Mesothelial cell of epicardium (in vitro differentiated cells): Measurements from ENCODE around the gene KDM1B. TPM values are rescaled to one million over a fixed set of nuclear protein-coding genes. Genes with fewer than 3 reads are reported as not detected.

Source experiments
- DNase-seq, 2 experiments: peaks; one replicate each; pipeline ENCODE4 v3.0.0; 2021; ENCODE audit warnings: low spot score in 2 of 2; ENCODE audit not compliant: unreplicated experiment in 2 of 2
- H3K27ac Mint-ChIP-seq: 2 replicates; pipeline ENCODE4 v1.8.0; 2021; ENCODE audit warnings: mixed read lengths
- H3K27me3 Mint-ChIP-seq: 2 replicates; pipeline ENCODE4 v1.8.0; 2021; ENCODE audit warnings: low read depth, mixed read lengths
- H3K36me3 Mint-ChIP-seq: 2 replicates; pipeline ENCODE4 v1.8.0; 2021; ENCODE audit warnings: mixed read lengths
- H3K4me1 Mint-ChIP-seq: 2 replicates; pipeline ENCODE4 v1.8.0; 2021; ENCODE audit warnings: mixed read lengths
- H3K4me3 Mint-ChIP-seq: 2 replicates; pipeline ENCODE4 v1.8.0; 2021; ENCODE audit warnings: mild to moderate bottlenecking, moderate library complexity, mixed read lengths
- H3K9me3 Mint-ChIP-seq: 2 replicates; pipeline ENCODE4 v1.8.0; 2021; ENCODE audit warnings: mixed read lengths
- total RNA-seq: library from RNA; stranded (reverse); gene quantifications from 3 replicates; pipeline ENCODE4 v1.2.1, GENCODE V29; 2021
- TF ChIP-seq, protein P1 (sequence below): fragments of 200-600 bp; sonication (generic); IDR thresholded peaks from one replicate; pipeline ENCODE4 v1.5.0; 2021; ENCODE audit warnings: antibody characterized with exemption; ENCODE audit not compliant: unreplicated experiment

Gene KDM1B
- total RNA-seq, 1 donor from 2014 or later = 16.1 TPM

DNA sequence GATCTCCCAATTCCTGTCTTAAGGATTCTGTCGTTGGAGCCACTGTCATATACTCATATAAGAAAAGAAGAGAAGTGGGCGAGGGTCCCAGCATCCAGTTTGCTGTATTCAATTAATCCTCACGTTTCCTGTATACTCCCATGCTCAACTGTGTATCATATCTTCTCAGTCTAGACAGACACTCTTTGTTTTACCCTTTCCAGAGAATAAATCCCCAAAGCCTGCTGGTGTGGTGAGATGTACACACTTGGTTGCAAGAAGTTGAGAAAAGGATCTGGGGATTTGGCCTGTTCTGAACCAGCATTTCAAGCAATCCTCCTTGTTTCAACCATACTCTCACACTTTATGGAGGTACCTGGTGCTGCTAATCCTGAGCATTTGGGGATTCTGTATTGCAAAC is 3.4 kb upstream of the KDM1B start:
- H3K36me3 Mint-ChIP-seq = peaks cover 3% of the 10 kb centered on the region
- no peak overlapping the region for H3K27ac Mint-ChIP-seq
- no peak for DNase-seq
- H3K9me3 Mint-ChIP-seq = no peaks in the 10 kb centered on the region
- H3K4me1 Mint-ChIP-seq = peaks cover 40% of the 10 kb centered on the region
- TF ChIP-seq, protein P1, sequence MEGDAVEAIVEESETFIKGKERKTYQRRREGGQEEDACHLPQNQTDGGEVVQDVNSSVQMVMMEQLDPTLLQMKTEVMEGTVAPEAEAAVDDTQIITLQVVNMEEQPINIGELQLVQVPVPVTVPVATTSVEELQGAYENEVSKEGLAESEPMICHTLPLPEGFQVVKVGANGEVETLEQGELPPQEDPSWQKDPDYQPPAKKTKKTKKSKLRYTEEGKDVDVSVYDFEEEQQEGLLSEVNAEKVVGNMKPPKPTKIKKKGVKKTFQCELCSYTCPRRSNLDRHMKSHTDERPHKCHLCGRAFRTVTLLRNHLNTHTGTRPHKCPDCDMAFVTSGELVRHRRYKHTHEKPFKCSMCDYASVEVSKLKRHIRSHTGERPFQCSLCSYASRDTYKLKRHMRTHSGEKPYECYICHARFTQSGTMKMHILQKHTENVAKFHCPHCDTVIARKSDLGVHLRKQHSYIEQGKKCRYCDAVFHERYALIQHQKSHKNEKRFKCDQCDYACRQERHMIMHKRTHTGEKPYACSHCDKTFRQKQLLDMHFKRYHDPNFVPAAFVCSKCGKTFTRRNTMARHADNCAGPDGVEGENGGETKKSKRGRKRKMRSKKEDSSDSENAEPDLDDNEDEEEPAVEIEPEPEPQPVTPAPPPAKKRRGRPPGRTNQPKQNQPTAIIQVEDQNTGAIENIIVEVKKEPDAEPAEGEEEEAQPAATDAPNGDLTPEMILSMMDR = no peak
- H3K4me3 Mint-ChIP-seq = no peak overlapping the region
- H3K27me3 Mint-ChIP-seq = no peaks in the 10 kb centered on the region

DNA sequence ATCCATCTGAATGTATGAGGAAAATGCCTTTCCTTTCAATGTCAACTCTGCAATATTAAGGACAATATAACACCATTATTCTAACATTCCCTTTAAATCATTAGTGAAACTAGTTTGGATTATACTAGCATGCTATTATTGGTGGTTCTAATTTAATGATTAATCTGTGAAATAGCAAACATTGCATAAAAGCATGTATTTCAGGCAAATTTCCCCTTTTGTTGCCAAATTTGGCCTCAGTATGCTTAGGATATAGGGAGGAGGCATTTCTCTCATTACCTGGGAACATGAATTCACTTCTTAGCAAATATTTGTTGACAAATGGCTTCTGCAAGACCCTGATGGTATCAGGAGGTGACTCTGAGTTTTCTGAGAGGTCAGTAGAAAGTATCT is 1.9 kb upstream of the KDM1B start:
- Mint-ChIP-seq H3K27ac (peak overlapping the region; percentile 73), H3K4me3 (peak overlapping the region; percentile 99), H3K27me3 (no peaks in the 10 kb centered on the region), H3K36me3 (no peaks in the 10 kb centered on the region), H3K4me1 (peaks cover 31% of the 10 kb centered on the region), H3K9me3 (no peaks in the 10 kb centered on the region)
- DNase-seq = no peak
- TF ChIP-seq, protein P1 = no peak

DNA sequence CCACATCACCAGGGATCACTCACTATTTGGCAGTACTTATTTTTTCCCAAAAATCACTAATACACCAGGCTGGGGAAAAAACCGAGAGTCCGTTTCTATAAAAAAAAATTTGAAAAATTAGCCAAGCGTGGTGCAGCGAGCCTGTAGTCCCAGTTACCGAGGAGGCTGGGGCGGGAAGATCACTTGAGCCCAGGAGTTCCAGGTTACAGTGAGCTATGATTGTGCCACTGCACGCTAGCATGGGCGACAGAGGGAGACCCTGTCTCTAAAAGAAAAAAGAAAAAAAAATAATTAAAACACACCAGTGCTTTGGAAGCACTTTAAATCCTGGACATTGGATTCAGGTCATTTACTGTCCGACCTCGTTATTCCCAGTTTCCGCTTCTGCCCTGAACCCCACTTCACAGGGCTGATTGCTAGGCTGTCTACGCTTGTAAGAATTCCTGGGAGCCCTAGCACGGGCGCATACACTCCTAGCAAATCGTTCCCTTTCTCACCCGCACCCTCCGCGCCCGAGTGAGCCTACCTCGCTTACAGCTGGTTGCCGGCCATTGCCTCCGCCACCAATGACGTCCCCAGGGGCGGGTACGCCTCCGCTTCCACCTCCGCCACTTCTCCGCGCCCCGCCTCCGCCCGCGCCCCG is 594 bp upstream of the KDM1B start, which contains the start of gene TPMT:
Gene TPMT (minus strand): TSS at position 571 of the 643 bp plus-strand sequence. CDS start 5,950 bp downstream, outside the sequence.
- Mint-ChIP-seq H3K27ac (peak within 1 kb of the TSS; percentile 99), H3K36me3 (peaks cover under 1% of the 10 kb centered on the region), H3K27me3 (no peaks in the 10 kb centered on the region)

DNA sequence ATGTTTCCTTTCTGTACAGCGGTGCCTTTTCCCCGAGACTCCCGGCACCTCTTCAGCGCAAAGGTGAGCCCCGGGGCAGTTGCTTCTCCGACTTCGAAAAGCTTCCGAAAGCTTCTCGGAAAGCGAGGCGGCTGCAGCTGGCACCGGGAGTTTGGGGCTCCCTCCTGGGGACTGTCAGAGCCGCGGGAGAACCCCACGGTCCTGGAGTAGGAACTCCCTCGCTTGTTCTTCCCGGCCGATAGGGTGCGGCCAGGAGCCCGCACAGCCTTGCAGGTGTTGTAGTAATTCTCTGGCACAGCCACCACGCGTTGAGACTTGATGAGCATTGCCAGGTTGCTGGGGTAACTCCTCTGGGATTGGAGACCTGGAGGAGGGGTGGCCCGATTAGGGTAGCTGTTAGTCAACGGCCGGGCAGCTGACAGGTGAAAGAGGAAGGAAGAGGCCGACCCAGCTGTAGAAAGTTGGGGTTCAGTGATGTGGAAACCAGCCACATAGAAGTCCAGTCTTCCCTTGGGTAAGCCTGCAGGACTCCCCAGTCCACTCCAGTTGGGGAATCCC is 721 bp downstream of the KDM1B start:
- Mint-ChIP-seq H3K4me3 (peak overlapping the region; percentile 99), H3K27ac (peak overlapping the region; percentile 91), H3K27me3 (no peaks in the 10 kb centered on the region), H3K4me1 (peaks cover 27% of the 10 kb centered on the region), H3K36me3 (peaks cover 7% of the 10 kb centered on the region), H3K9me3 (no peaks in the 10 kb centered on the region)
- peak in 1 of 2 experiments; percentile 63 for DNase-seq
- TF ChIP-seq, protein P1 = no peak

More for the DNA sequence above, 594 bp upstream of the KDM1B start, which contains the start of gene TPMT:
- peaks cover 27% of the 10 kb centered on the region for H3K4me1 Mint-ChIP-seq
- no peak for DNase-seq
- H3K9me3 Mint-ChIP-seq = no peaks in the 10 kb centered on the region
- TF ChIP-seq, protein P1 = no peak
- H3K4me3 Mint-ChIP-seq = peak within 1 kb of the TSS; percentile 99

DNA sequence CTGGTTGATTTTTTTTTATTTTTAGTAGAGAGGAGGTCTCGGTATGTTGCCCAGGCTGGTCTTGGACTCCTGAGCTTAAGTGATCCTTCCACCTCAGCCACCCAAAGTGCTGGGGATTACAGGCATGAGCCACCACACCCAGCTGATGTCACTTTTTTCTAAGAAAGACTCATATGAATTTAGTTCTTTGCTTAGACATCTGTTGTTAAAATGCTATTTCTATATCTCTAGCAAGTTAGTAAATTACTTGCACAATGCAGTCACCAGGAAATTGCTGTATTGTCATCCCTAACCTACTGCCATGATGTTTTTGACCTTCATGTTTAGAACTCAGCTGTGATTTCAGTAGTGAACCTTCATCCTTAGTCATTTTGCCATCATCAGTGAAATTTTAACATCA is 5.7 kb downstream of the KDM1B start:
- TF ChIP-seq, protein P1 = no peak
- peaks cover 33% of the 10 kb centered on the region for H3K36me3 Mint-ChIP-seq
- H3K27ac Mint-ChIP-seq = no peak overlapping the region
- H3K9me3 Mint-ChIP-seq = no peaks in the 10 kb centered on the region
- H3K4me3 Mint-ChIP-seq = no peak overlapping the region
- H3K4me1 Mint-ChIP-seq = peaks cover 5% of the 10 kb centered on the region
- H3K27me3 Mint-ChIP-seq = no peaks in the 10 kb centered on the region
- no peak for DNase-seq
